CD8-positive, alpha-beta memory T cell (primary cell): ENCODE data around the gene RCE1. TPM values are rescaled to one million over a fixed set of nuclear protein-coding genes. Genes with fewer than 3 reads are reported as not detected.
A peak's percentile ranks its signal among the peaks of the same experiment; 100 is the strongest.

Source experiments
- CTCF ChIA-PET: fragments of 350-600 bp; sonication (Branson Sonifier 250); formaldehyde crosslinking; loops from one replicate; lab custom pipeline; 2021; ENCODE audit warnings: antibody characterized with exemption; lab: Charles Lee
- POLR2A ChIA-PET: fragments of 350-600 bp; sonication (Branson Sonifier 250); formaldehyde crosslinking; loops from one replicate; lab custom pipeline; 2021; ENCODE audit warnings: antibody characterized with exemption; lab: Charles Lee
- DNase-seq, 5 donors: peaks; one replicate each; pipeline versions ENCODE4 v3.0.0 to v3.0.0-alpha.2; 2020 to 2022; ENCODE audit warnings: mixed read lengths in 1 of 5
- H3K27ac ChIP-seq: one replicate; pipeline ENCODE4 v1.7.0; 2013; ENCODE audit warnings: low read depth, mild to moderate bottlenecking, low read length, moderate library complexity
- H3K27me3 ChIP-seq: 2 replicates; pipeline ENCODE4 v1.7.0; 2013; ENCODE audit warnings: low read length, mild to moderate bottlenecking; ENCODE audit not compliant: insufficient read depth, poor library complexity, severe bottlenecking
- H3K36me3 ChIP-seq: 2 replicates; pipeline ENCODE4 v1.7.0; 2013; ENCODE audit warnings: mild to moderate bottlenecking, low read length, moderate library complexity; ENCODE audit not compliant: insufficient read depth
- H3K4me1 ChIP-seq: 2 replicates; pipeline ENCODE4 v1.7.0; 2013; ENCODE audit warnings: mild to moderate bottlenecking, low read length, moderate library complexity; ENCODE audit not compliant: insufficient read depth
- H3K4me3 ChIP-seq: 2 replicates; pipeline ENCODE4 v1.7.0; 2013; ENCODE audit warnings: mild to moderate bottlenecking, low read length
- H3K9me3 ChIP-seq: 2 replicates; pipeline ENCODE4 v1.7.0; 2013; ENCODE audit warnings: mild to moderate bottlenecking, low read length
- H3K27ac Mint-ChIP-seq, 8 donors: one replicate each; pipeline ENCODE4 v1.8.0; 2020 to 2021; ENCODE audit warnings: mixed read lengths in 8 of 8, mild to moderate bottlenecking in 6 of 8, inconsistent platforms in 3 of 8, moderate library complexity in 3 of 8
- H3K27me3 Mint-ChIP-seq, 2 donors: one replicate each; pipeline ENCODE4 v1.8.0; 2020 to 2021; ENCODE audit warnings: mixed read lengths in 2 of 2, mild to moderate bottlenecking in 1 of 2, moderate library complexity in 1 of 2
- H3K36me3 Mint-ChIP-seq, 3 donors: one replicate each; pipeline ENCODE4 v1.8.0; 2020 to 2021; ENCODE audit warnings: mixed read lengths in 3 of 3, inconsistent platforms in 1 of 3, mild to moderate bottlenecking in 1 of 3
- H3K4me1 Mint-ChIP-seq, 3 donors: one replicate each; pipeline ENCODE4 v1.8.0; 2020 to 2021; ENCODE audit warnings: mixed read lengths in 3 of 3, inconsistent platforms in 1 of 3, mild to moderate bottlenecking in 1 of 3
- H3K4me3 Mint-ChIP-seq, 7 donors: one replicate each; pipeline ENCODE4 v1.8.0; 2020 to 2021; ENCODE audit warnings: mixed read lengths in 7 of 7, mild to moderate bottlenecking in 6 of 7, moderate library complexity in 4 of 7, inconsistent platforms in 2 of 7
- H3K9me3 Mint-ChIP-seq, 5 donors: one replicate each; pipeline ENCODE4 v1.8.0; 2020 to 2022; ENCODE audit warnings: mixed read lengths in 5 of 5, mild to moderate bottlenecking in 3 of 5, moderate library complexity in 2 of 5, inconsistent platforms in 1 of 5
- polyA plus RNA-seq: library from polyadenylated mRNA; unstranded; fragments of 300-500 nt; fragmentation: Illumina TruSeq; gene quantifications from one replicate; pipeline ENCODE4 v1.2.3, GENCODE V29; 2021
- total RNA-seq, 2 experiments: library from RNA; stranded (reverse); gene quantifications; one replicate each; pipeline ENCODE4 v1.2.3, GENCODE V29; 2021

The RCE1 gene
- total and polyA plus RNA-seq, 3 experiments from 2014 or later, result 32.8 to 41.2 (median 34.1) TPM

DNA sequence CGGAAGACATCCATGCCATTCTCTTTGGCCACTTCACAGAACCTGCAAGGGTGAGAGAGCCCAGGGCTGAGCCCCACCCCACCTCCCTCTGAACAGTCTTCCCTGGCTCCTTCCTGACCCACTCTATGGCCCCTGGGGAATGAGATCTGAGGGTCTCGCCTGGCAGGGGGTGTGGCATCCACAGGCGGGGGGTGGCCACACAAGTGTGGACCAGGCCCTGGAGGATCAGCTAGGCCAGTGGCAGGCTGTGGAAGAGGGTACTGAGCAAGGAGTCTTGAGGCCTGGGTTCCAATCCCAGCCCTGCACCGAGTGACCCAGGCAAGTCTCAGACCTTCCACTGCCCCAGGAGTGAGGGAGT, 8.0 kb downstream of the RCE1 start:
- peaks cover 0 to 1% of the 10 kb centered on the region in 2 donors for H3K27me3 Mint-ChIP-seq
- H3K4me1 Mint-ChIP-seq, result peaks cover 6 to 7% (median 6%) of the 10 kb centered on the region in 3 donors
- Histone ChIP-seq H3K4me3 (no peak overlapping the region), H3K27ac (no peak overlapping the region), H3K4me1 (peaks cover 6% of the 10 kb centered on the region), H3K9me3 (no peaks in the 10 kb centered on the region), H3K36me3 (no peaks in the 10 kb centered on the region), H3K27me3 (no peaks in the 10 kb centered on the region)
- DNase-seq, result no peak
- no peaks in the 10 kb centered on the region for H3K9me3 Mint-ChIP-seq
- ChIA-PET POLR2A (no interaction called here), CTCF (interaction anchor here (1.2 kb wide), 1 partner anchor 8 kb away, joined by 5 read pairs; the partner anchor contains the start of gene RCE1)
- peak overlapping the region in 1 of 8 donors; percentile 19 for H3K27ac Mint-ChIP-seq
- peaks cover 0 to 17% (median 0%) of the 10 kb centered on the region in 3 donors for H3K36me3 Mint-ChIP-seq
- H3K4me3 Mint-ChIP-seq, result no peak overlapping the region

DNA sequence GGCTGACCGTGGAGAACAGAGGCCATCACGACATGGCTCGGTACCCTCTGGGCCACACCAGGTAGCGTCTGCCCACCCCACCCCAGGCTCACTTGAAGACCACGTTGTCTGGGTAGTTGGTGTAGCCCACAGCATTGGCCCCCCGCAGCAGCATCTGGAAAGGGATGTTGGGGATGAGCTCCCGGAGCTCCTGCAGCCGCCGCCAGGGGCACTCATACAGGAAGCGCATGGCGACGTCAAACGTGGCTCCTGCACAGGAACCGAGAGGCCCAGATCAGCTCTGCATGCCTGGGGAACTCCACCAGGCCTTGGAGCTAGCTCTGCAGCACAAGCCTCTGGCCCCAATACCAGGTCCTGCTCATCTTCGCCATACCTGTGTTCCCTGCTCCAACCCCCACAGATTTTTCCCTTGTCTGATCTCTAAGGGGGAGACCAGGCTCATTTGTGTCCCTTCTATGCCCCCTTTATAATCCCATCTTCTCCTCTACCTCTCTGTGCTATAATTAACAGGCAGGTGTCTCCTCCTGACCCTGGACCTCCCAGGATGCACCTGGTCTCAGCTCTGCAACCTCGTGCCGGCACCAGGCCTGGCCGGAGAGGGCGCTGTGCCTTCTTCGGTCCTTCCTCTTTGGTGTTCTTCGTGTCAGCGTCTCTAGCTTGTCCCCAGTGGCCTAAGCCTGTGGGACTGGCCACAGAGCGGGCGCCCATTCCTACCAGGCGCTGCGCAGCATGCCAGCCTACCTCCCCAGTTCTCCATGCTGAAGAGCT, 8.6 kb downstream of the RCE1 start:
- Mint-ChIP-seq H3K4me1 (peaks cover 6 to 7% (median 6%) of the 10 kb centered on the region in 3 donors), H3K9me3 (no peaks in the 10 kb centered on the region), H3K4me3 (peak overlapping the region in 2 of 7 donors; percentile 27 to 74), H3K27me3 (peaks cover 0 to 1% of the 10 kb centered on the region in 2 donors), H3K27ac (no peak overlapping the region), H3K36me3 (peaks cover 0 to 10% (median 0%) of the 10 kb centered on the region in 3 donors)
- Histone ChIP-seq H3K27me3 (no peaks in the 10 kb centered on the region), H3K36me3 (no peaks in the 10 kb centered on the region), H3K4me3 (no peak overlapping the region), H3K9me3 (no peaks in the 10 kb centered on the region), H3K27ac (no peak overlapping the region), H3K4me1 (peaks cover 6% of the 10 kb centered on the region)
- ChIA-PET POLR2A (no interaction called here), CTCF (interaction anchor here (1.2 kb wide), 1 partner anchor 9 kb away, joined by 5 read pairs; the partner anchor contains the start of gene RCE1)
- peak in 1 of 5 donors; percentile 13 for DNase-seq

DNA sequence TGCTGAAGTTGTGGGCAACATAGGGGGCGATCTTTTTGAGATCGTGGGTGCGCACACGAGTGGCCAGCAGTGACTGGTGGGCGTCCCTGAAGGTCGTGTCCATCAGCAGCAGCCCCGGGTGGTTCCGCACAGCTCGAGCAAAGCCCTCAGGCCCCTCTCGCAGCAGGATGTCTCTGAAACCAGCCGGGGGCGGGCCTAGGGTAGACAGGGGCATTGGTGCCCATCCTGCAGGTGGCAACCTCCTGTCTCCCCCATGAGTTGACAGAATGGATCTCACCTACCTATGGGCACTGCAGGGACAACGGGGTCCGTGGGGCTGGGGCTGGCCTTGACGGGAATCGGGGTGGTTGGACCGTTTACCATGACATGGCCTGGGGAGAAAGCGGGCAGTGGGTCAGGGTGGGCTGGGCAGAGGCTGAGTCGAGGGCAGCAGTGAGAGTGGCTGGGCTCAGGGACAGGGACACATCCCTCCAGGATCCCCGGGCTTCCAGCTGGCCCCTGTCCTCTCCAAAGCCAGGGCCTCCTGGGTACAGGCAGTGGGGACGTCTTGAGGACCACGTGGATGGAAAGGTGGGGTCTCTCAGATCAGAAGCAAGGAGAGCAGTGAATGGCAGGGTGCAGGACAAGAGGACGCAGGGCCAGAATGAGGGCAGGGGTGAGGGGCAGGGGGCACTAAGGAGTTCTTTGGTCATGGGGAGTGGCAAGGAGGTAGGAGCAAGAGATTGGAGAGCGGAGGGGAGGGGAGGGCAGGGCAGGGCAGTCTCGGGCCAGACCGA, 9.4 kb downstream of the RCE1 start:
- Mint-ChIP-seq H3K9me3 (no peaks in the 10 kb centered on the region), H3K27me3 (peaks cover 0 to 1% of the 10 kb centered on the region in 2 donors), H3K36me3 (peaks cover 0 to 8% (median 0%) of the 10 kb centered on the region in 3 donors), H3K27ac (no peak overlapping the region), H3K4me3 (peak overlapping the region in 1 of 7 donors; percentile 55), H3K4me1 (peaks cover 6 to 7% (median 6%) of the 10 kb centered on the region in 3 donors)
- H3K4me1 ChIP-seq, result peaks cover 6% of the 10 kb centered on the region
- no peak overlapping the region for H3K27ac ChIP-seq
- ChIA-PET CTCF (interaction anchor here (1.2 to 1.7 kb wide), 2 partner anchors 9 kb away, joined by 4 to 5 read pairs; partner anchors contain the start of gene RCE1), POLR2A (interaction anchor here (3.9 kb wide), 1 partner anchor 9 kb away, joined by 45 read pairs; the partner anchor contains the start of gene RCE1)
- DNase-seq, result peak in 1 of 5 donors; percentile 44
- no peak overlapping the region for H3K4me3 ChIP-seq
- H3K36me3 ChIP-seq, result no peaks in the 10 kb centered on the region
- H3K9me3 ChIP-seq, result no peaks in the 10 kb centered on the region
- H3K27me3 ChIP-seq, result no peaks in the 10 kb centered on the region

DNA sequence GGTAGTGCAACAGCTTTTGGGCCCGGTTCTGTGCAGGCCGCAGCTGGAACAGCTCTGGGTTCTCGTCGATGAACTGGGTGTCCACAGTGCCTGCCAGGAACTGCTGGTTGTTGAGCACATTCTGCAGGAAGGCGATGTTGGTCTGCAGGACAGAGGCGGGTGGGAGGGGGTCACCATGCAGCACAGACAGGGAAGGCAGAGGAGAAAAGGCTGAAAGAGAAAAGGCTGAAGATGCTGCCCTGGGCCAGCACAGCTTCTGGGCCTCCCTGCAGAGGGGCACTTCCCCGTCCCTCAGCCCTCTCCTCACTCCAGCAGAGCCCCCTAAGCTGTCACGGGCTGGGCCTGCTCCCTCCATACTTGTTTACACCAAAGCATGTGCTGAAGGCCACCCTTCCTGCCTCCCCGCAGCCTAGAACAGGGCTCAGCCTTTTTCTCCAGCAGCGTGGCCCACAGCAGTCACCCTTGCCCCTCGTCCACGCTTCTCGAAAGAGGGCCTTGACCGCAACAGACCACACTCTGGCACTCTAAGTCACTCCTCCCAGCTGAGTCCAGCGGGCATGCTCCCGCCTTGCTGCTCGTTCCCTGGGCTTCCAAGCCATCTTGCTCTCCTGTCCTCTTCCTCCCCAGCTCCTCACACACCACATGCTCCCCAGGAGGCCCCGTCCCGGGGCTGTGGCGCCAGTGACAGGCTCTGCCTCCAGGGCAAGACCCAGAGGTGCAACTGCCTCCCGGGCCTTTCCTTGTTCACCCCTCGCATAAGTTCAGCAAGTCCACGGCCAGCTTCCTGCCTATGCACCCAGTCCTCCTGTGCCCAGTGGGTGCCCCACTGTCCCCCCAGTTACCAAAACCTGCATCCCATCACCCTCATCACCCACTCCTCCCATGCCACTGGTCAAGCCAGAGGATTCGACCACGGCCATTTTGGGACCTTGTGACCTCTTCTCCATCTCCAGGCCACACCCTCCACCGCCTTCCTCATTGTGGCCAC, 10.3 kb downstream of the RCE1 start:
- H3K27ac Mint-ChIP-seq, result peak overlapping the region in 1 of 8 donors; percentile 64
- H3K27me3 Mint-ChIP-seq, result peaks cover 0 to 1% of the 10 kb centered on the region in 2 donors
- peak overlapping the region in 4 of 7 donors; percentile 28 to 88 (median 52) for H3K4me3 Mint-ChIP-seq
- Histone ChIP-seq H3K36me3 (no peaks in the 10 kb centered on the region), H3K4me3 (no peak overlapping the region), H3K27me3 (no peaks in the 10 kb centered on the region), H3K27ac (no peak overlapping the region), H3K9me3 (no peaks in the 10 kb centered on the region), H3K4me1 (peaks cover 6% of the 10 kb centered on the region)
- H3K9me3 Mint-ChIP-seq, result no peaks in the 10 kb centered on the region
- POLR2A ChIA-PET, result interaction anchor here (3.9 kb wide), 1 partner anchor 10 kb away, joined by 45 read pairs; the partner anchor contains the start of gene RCE1
- H3K4me1 Mint-ChIP-seq, result peaks cover 6 to 7% (median 6%) of the 10 kb centered on the region in 3 donors
- peaks cover 0 to 3% (median 0%) of the 10 kb centered on the region in 3 donors for H3K36me3 Mint-ChIP-seq
- CTCF ChIA-PET, result interaction anchor here (1.7 kb wide), 1 partner anchor 10 kb away, joined by 4 read pairs; the partner anchor contains the start of gene RCE1
- no peak for DNase-seq

DNA sequence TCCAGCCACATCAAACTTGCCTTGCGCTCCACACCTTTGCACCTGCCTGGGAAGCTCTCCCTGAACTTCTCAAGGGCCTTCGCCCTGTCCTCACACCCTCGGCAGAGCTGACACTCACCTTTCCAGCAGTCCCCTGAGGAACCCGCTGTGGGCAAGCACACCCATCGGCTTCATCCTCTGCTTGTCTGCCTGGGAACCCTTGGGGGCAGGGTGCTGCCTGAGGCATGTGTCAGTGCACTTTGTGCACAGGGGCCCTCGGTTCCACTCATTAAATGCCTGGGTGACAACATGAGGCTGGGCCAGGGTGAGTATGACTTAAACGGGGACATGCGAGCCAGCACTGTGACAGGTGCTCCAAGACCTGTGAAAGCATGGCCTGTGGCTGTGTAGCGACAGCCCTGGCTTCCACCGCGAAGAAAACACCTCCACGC, 11.0 kb downstream of the RCE1 start:
- POLR2A ChIA-PET, result interaction anchor here (3.9 kb wide), 1 partner anchor 10 kb away, joined by 45 read pairs; the partner anchor contains the start of gene RCE1
- Mint-ChIP-seq H3K27ac (peak overlapping the region in 1 of 8 donors; percentile 64), H3K4me1 (peaks cover 6 to 7% (median 6%) of the 10 kb centered on the region in 3 donors), H3K27me3 (peaks cover 0 to 1% of the 10 kb centered on the region in 2 donors), H3K4me3 (peak overlapping the region in 3 of 7 donors; percentile 34 to 88 (median 79)), H3K9me3 (no peaks in the 10 kb centered on the region), H3K36me3 (no peaks in the 10 kb centered on the region)
- peaks cover 6% of the 10 kb centered on the region for H3K4me1 ChIP-seq
- H3K36me3 ChIP-seq, result no peaks in the 10 kb centered on the region
- H3K27ac ChIP-seq, result no peak overlapping the region
- peak in 1 of 5 donors; percentile 44 for DNase-seq
- H3K4me3 ChIP-seq, result no peak overlapping the region
- H3K27me3 ChIP-seq, result no peaks in the 10 kb centered on the region
- CTCF ChIA-PET, result interaction anchor here (1.7 kb wide), 1 partner anchor 11 kb away, joined by 4 read pairs; the partner anchor contains the start of gene RCE1
- H3K9me3 ChIP-seq, result no peaks in the 10 kb centered on the region

DNA sequence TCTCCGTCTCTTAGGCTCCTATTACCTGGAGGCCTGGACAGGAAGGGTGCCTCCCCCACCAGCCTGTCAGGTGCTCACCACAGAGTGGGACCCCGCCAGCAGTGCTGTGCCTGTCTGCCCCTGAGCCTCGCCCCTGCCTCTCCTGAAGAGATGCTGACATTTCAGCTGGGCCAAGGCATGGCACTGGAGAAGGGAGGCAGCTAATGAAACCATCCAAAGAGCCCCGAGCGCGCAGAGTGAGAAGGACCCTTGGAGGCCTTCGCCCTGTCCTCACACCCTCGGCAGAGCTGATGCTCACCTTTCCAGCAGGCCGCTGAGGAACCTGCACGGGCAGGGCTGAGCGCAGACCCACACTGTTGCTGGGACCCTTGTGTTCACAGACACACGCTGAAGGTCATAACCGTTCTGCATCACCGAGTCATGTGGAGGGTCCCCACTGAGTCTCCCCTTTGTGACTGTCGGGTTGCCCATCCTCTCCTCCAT, 11.5 kb downstream of the RCE1 start:
- H3K4me3 ChIP-seq, result no peak overlapping the region
- peaks cover 6% of the 10 kb centered on the region for H3K4me1 ChIP-seq
- peak overlapping the region in 6 of 7 donors; percentile 16 to 88 (median 79) for H3K4me3 Mint-ChIP-seq
- no peaks in the 10 kb centered on the region for H3K36me3 Mint-ChIP-seq
- DNase-seq, result peak in 1 of 5 donors; percentile 19
- H3K4me1 Mint-ChIP-seq, result peaks cover 6 to 7% (median 6%) of the 10 kb centered on the region in 3 donors
- POLR2A ChIA-PET, result interaction anchor here (3.9 kb wide), 1 partner anchor 11 kb away, joined by 45 read pairs; the partner anchor contains the start of gene RCE1
- H3K36me3 ChIP-seq, result no peaks in the 10 kb centered on the region
- CTCF ChIA-PET, result interaction anchor here (1.7 kb wide), 1 partner anchor 11 kb away, joined by 4 read pairs; the partner anchor contains the start of gene RCE1
- no peaks in the 10 kb centered on the region for H3K27me3 ChIP-seq
- H3K27ac Mint-ChIP-seq, result peak overlapping the region in 2 of 8 donors; percentile 64 to 87
- H3K9me3 ChIP-seq, result no peaks in the 10 kb centered on the region
- no peaks in the 10 kb centered on the region for H3K9me3 Mint-ChIP-seq
- no peak overlapping the region for H3K27ac ChIP-seq
- peaks cover 0 to 1% of the 10 kb centered on the region in 2 donors for H3K27me3 Mint-ChIP-seq
